OCI-LY1 (cell line): ENCODE results near the gene CD46.

Source experiments
- H2AFZ ChIP-seq: fragments of 200-600 bp; sonication (generic), shearing (Covaris generic); 2 replicates; pipeline ENCODE4 v1.6.0; 2014; ENCODE audit warnings: antibody characterized with exemption, mild to moderate bottlenecking, low read length
- H3F3A ChIP-seq: fragments of 200-600 bp; sonication (generic), shearing (Covaris generic); 2 replicates; pipeline ENCODE4 v1.6.0; 2014; ENCODE audit warnings: mild to moderate bottlenecking, antibody characterized with exemption, low read length, moderate library complexity; ENCODE audit not compliant: insufficient read depth
- H3K27ac ChIP-seq: fragments of 200-600 bp; sonication (generic); 2 replicates; pipeline ENCODE4 v1.5.1; 2014; ENCODE audit warnings: low read length, mixed run types, mild to moderate bottlenecking, low read depth; ENCODE audit not compliant: poor library complexity, severe bottlenecking
- H3K27me3 ChIP-seq: fragments of 200-600 bp; sonication (generic); 2 replicates; pipeline ENCODE4 v1.6.0; 2014; ENCODE audit warnings: antibody characterized with exemption, mild to moderate bottlenecking, low read length, moderate library complexity; ENCODE audit not compliant: insufficient read depth
- H3K36me3 ChIP-seq: fragments of 200-600 bp; sonication (generic); 2 replicates; pipeline ENCODE4 v1.6.1; 2014; ENCODE audit warnings: mild to moderate bottlenecking, antibody characterized with exemption, low read length, moderate library complexity, mixed read lengths; ENCODE audit not compliant: insufficient read depth
- H3K4me1 ChIP-seq: fragments of 200-600 bp; sonication (generic); 2 replicates; pipeline ENCODE4 v1.5.1; 2014; ENCODE audit warnings: mild to moderate bottlenecking, low read length, moderate library complexity; ENCODE audit not compliant: insufficient read depth, severe bottlenecking
- H3K4me2 ChIP-seq: fragments of 200-600 bp; sonication (generic), shearing (Covaris generic); 2 replicates; pipeline ENCODE4 v1.6.1; 2014; ENCODE audit warnings: low read length
- H3K4me3 ChIP-seq: fragments of 200-600 bp; sonication (generic); 2 replicates; pipeline ENCODE4 v1.5.1; 2014; ENCODE audit warnings: low read length, low read depth, mild to moderate bottlenecking, mixed read lengths; ENCODE audit not compliant: poor library complexity, severe bottlenecking
- H3K79me2 ChIP-seq: fragments of 200-600 bp; shearing (Covaris generic); 2 replicates; pipeline ENCODE4 v1.6.1; 2016; ENCODE audit warnings: mixed run types, low read length, mixed read lengths; ENCODE audit not compliant: insufficient read depth
- H3K9ac ChIP-seq: fragments of 200-600 bp; sonication (generic), shearing (Covaris generic); 2 replicates; pipeline ENCODE4 v1.6.1; 2014; ENCODE audit warnings: mild to moderate bottlenecking, low read length, mixed read lengths
- H3K9me2 ChIP-seq: fragments of 200-600 bp; sonication (generic), shearing (Covaris generic); 2 replicates; pipeline ENCODE4 v1.6.1; 2014; ENCODE audit warnings: low read depth, mild to moderate bottlenecking, low read length, mixed read lengths
- H3K9me3 ChIP-seq: fragments of 200-600 bp; shearing (Covaris generic); 2 replicates; pipeline ENCODE4 v1.6.1; 2014; ENCODE audit warnings: low read length, mixed read lengths
- H4K20me1 ChIP-seq: fragments of 200-600 bp; sonication (generic), shearing (Covaris generic); 2 replicates; pipeline ENCODE4 v1.6.0; 2016; ENCODE audit warnings: mild to moderate bottlenecking, low read length; ENCODE audit not compliant: insufficient read depth
- EZH2 ChIP-seq: fragments of 200-600 bp; sonication (generic), shearing (Covaris generic); IDR thresholded peaks from 2 replicates; pipeline ENCODE4 v1.8.0; 2017; ENCODE audit warnings: borderline replicate concordance, mixed run types, mild to moderate bottlenecking, antibody characterized with exemption, low read length, moderate library complexity, mixed read lengths
- TF ChIP-seq, protein P1 (sequence below): fragments of 200-600 bp; sonication (generic), shearing (Covaris generic); IDR thresholded peaks from 2 replicates; pipeline ENCODE4 v1.5.1; 2017; ENCODE audit warnings: mild to moderate bottlenecking, antibody characterized with exemption, low read length, moderate library complexity, mixed read lengths

CD46 gene

DNA sequence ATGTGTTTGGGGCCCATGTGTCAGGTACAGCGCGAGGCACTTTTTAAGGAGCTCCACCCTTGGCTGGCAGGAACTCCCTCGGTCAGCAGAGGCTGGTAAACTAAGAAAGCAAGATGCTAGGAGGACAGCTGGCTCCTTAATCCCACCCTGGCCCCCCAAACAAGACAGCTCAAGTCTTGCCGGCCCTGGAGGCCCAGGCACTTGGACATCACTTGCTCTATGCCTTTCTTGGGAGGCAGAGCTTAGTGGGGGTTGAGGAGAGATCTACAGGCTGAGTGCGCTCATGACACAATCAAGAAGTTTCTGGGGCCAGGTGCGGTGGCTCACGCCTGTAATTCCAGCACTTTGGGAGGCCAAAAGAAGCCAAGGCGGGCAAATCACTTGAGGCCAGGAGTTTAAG, 80.9 kb downstream of the CD46 start:
- Histone ChIP-seq H3F3A (no peaks in the 10 kb centered on the region), H3K9me2 (no peaks in the 10 kb centered on the region), H3K36me3 (no peaks in the 10 kb centered on the region), H3K9ac (no peak overlapping the region), H3K4me3 (no peak overlapping the region), H3K4me2 (no peak overlapping the region), H3K27me3 (no peaks in the 10 kb centered on the region), H4K20me1 (no peaks in the 10 kb centered on the region), H3K27ac (no peak overlapping the region), H2AFZ (no peak overlapping the region), H3K79me2 (no peaks in the 10 kb centered on the region), H3K9me3 (no peaks in the 10 kb centered on the region), H3K4me1 (peaks cover 29% of the 10 kb centered on the region)
- TF ChIP-seq EZH2, result no peak
- TF ChIP-seq, protein P1, sequence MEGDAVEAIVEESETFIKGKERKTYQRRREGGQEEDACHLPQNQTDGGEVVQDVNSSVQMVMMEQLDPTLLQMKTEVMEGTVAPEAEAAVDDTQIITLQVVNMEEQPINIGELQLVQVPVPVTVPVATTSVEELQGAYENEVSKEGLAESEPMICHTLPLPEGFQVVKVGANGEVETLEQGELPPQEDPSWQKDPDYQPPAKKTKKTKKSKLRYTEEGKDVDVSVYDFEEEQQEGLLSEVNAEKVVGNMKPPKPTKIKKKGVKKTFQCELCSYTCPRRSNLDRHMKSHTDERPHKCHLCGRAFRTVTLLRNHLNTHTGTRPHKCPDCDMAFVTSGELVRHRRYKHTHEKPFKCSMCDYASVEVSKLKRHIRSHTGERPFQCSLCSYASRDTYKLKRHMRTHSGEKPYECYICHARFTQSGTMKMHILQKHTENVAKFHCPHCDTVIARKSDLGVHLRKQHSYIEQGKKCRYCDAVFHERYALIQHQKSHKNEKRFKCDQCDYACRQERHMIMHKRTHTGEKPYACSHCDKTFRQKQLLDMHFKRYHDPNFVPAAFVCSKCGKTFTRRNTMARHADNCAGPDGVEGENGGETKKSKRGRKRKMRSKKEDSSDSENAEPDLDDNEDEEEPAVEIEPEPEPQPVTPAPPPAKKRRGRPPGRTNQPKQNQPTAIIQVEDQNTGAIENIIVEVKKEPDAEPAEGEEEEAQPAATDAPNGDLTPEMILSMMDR, result no peak

DNA sequence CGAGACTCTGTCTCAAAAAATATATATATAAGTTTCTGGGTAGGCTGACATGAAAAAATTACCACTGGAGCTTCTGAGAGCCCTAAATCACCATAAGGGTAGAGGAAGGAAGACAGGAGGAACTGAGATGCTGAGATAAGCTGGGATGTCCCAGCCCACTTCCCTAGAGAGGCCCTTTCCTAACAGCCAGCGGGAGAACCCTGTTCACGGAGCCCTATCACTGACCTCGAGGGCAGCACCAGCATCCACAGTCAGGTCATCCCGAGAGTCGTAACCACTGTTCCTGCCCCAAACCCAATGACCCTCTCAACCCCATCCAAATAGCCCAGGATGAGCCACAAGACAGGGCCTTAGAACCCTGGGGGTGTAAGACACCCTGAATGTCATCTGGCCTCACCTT, 81.5 kb downstream of the CD46 start:
- Histone ChIP-seq H3K4me1 (peaks cover 23% of the 10 kb centered on the region), H3K9me3 (no peaks in the 10 kb centered on the region), H3K9me2 (no peaks in the 10 kb centered on the region), H3K4me2 (no peak overlapping the region), H3K79me2 (no peaks in the 10 kb centered on the region), H3K27ac (no peak overlapping the region), H3K36me3 (no peaks in the 10 kb centered on the region), H3K9ac (no peak overlapping the region), H3K27me3 (no peaks in the 10 kb centered on the region), H3K4me3 (no peak overlapping the region), H2AFZ (no peak overlapping the region), H4K20me1 (no peaks in the 10 kb centered on the region), H3F3A (no peaks in the 10 kb centered on the region)
- TF ChIP-seq EZH2, result no peak
- TF ChIP-seq, protein P1, result no peak

DNA sequence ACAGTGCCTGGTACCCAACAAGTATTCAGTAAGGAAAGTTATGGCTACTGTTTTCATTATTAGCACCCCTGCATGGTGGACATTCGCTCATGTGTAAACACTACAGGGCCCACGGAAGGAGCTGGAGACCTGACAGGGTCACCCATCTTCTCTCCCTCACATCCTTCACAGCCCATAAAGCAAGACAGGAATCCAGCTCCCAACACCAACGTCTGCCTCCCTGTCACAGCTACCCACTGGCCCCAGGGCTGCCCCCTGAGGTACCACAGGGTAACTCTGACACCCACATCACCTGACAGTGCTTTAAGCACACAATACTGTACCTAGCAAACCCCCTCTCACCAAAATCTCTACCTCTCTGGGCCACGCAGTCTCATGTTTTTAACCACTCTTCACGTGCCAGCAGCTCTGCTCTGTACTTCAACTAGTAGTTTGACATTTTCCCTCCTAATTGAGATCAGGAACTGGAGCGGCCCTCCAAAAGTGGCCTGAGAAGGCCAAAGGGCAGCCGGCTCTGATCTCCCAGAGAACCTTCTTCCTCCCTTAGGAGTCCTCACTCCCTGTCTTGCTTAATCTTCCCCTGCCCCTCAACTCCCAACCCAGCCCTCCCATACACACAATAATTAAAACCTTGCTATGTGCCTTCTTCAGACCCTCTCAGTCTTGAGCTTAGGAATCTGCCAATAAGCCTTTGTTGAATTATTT, 82.3 kb downstream of the CD46 start:
- no peak overlapping the region for H3K4me2 ChIP-seq
- no peaks in the 10 kb centered on the region for H3K9me3 ChIP-seq
- no peak overlapping the region for H3K4me3 ChIP-seq
- H3K4me1 ChIP-seq, result peaks cover 16% of the 10 kb centered on the region
- H3K27ac ChIP-seq, result no peak overlapping the region
- no peaks in the 10 kb centered on the region for H3K79me2 ChIP-seq
- no peaks in the 10 kb centered on the region for H3F3A ChIP-seq
- TF ChIP-seq, protein P1, result no peak
- TF ChIP-seq EZH2, result no peak
- no peaks in the 10 kb centered on the region for H3K9me2 ChIP-seq
- no peaks in the 10 kb centered on the region for H3K36me3 ChIP-seq
- no peak overlapping the region for H2AFZ ChIP-seq
- H3K9ac ChIP-seq, result no peak overlapping the region
- no peaks in the 10 kb centered on the region for H4K20me1 ChIP-seq
- no peaks in the 10 kb centered on the region for H3K27me3 ChIP-seq
